Immature natural killer cell (primary cell): Measurements from ENCODE around the gene CABLES1. TPM values are rescaled to one million over a fixed set of nuclear protein-coding genes. Genes with fewer than 3 reads are reported as not detected.
"Not testable (repeated sequence)": the region's sequence is repeated elsewhere in the genome, so short reads cannot be mapped to it uniquely, and the experiment has no call there.

ENCODE experiments used
- DNase-seq, 3 donors: peaks; one replicate each; pipeline ENCODE4 v3.0.0; 2022; ENCODE audit warnings: mixed read lengths in 1 of 3
- H3K27ac Mint-ChIP-seq, 6 donors: one replicate each; pipeline ENCODE4 v1.8.0; 2020; ENCODE audit warnings: mixed read lengths in 6 of 6, mild to moderate bottlenecking in 5 of 6, inconsistent platforms in 4 of 6, moderate library complexity in 3 of 6
- H3K27me3 Mint-ChIP-seq, 3 donors: one replicate each; pipeline ENCODE4 v1.8.0; 2020 to 2021; ENCODE audit warnings: low read depth in 3 of 3, mild to moderate bottlenecking in 3 of 3, mixed read lengths in 3 of 3, moderate library complexity in 3 of 3, inconsistent platforms in 1 of 3
- H3K36me3 Mint-ChIP-seq, 3 donors: one replicate each; pipeline ENCODE4 v1.8.0; 2020; ENCODE audit warnings: mixed read lengths in 3 of 3, inconsistent platforms in 2 of 3, mild to moderate bottlenecking in 2 of 3
- H3K4me1 Mint-ChIP-seq, 2 donors: one replicate each; pipeline ENCODE4 v1.8.0; 2020; ENCODE audit warnings: inconsistent platforms in 2 of 2, mild to moderate bottlenecking in 2 of 2, mixed read lengths in 2 of 2, moderate library complexity in 1 of 2
- H3K4me3 Mint-ChIP-seq, 5 donors: one replicate each; pipeline ENCODE4 v1.8.0; 2020; ENCODE audit warnings: mild to moderate bottlenecking in 5 of 5, mixed read lengths in 5 of 5, inconsistent platforms in 3 of 5, moderate library complexity in 3 of 5
- H3K9me3 Mint-ChIP-seq, 6 donors: one replicate each; pipeline ENCODE4 v1.8.0; 2020; ENCODE audit warnings: mild to moderate bottlenecking in 6 of 6, mixed read lengths in 6 of 6, inconsistent platforms in 4 of 6, moderate library complexity in 3 of 6
- polyA plus RNA-seq, 3 donors: library from polyadenylated mRNA; unstranded; fragments of 300-500 nt; fragmentation: Illumina TruSeq; gene quantifications; one replicate each; pipeline ENCODE4 v1.2.3, GENCODE V29; 2021

Gene CABLES1
- polyA plus RNA-seq, 3 donors from 2014 or later: 0.16 to 0.99 (median 0.56) TPM

GRCh38 chr18:23238152-23238531, 102.9 kb downstream of the CABLES1 start:
- peak in 1 of 3 donors; percentile 16 for DNase-seq
- peak overlapping the region; percentile 63 to 76 (median 65) for H3K4me3 Mint-ChIP-seq
- peaks cover 36 to 37% of the 10 kb centered on the region in 2 donors for H3K4me1 Mint-ChIP-seq
- H3K27me3 Mint-ChIP-seq: peaks cover 0 to 5% (median 3%) of the 10 kb centered on the region in 3 donors
- no peaks in the 10 kb centered on the region for H3K9me3 Mint-ChIP-seq
- peak overlapping the region; percentile 81 to 98 (median 86) for H3K27ac Mint-ChIP-seq
- no peaks in the 10 kb centered on the region for H3K36me3 Mint-ChIP-seq

GRCh38 chr18:23238651-23239349, 103.5 kb downstream of the CABLES1 start:
- no peak for DNase-seq
- Mint-ChIP-seq H3K9me3 (no peaks in the 10 kb centered on the region), H3K36me3 (peaks cover 0 to under 1% (median 0%) of the 10 kb centered on the region in 3 donors), H3K4me3 (peak overlapping the region; percentile 63 to 76 (median 65)), H3K27ac (peak overlapping the region in 5 of 6 donors; percentile 81 to 98 (median 90)), H3K27me3 (peaks cover 0 to 5% (median 3%) of the 10 kb centered on the region in 3 donors), H3K4me1 (peaks cover 32 to 33% of the 10 kb centered on the region in 2 donors)

DNA sequence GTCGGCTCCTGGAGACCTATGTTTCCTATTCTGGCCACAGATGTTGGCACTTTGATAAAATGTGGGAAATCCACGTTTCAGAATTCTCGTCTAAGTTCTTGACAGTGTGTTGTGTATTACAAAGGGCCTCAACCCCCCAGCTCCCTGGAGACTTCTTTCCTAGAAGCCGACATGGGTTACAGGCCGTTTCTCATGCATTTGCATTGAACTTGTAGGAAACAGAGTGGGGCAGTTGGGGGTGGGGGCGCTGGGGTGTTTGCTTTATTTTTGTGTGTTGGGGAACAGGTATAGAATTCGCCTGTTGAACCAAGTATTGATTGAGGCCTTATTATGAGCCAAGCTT, 104.0 kb downstream of the CABLES1 start:
- H3K36me3 Mint-ChIP-seq: peaks cover 0 to 3% (median 0%) of the 10 kb centered on the region in 3 donors
- no peaks in the 10 kb centered on the region for H3K9me3 Mint-ChIP-seq
- H3K4me3 Mint-ChIP-seq: peak overlapping the region in 1 of 5 donors; percentile 25
- H3K27me3 Mint-ChIP-seq: peaks cover 0 to 3% (median 3%) of the 10 kb centered on the region in 3 donors
- no peak for DNase-seq
- H3K4me1 Mint-ChIP-seq: peaks cover 32 to 33% of the 10 kb centered on the region in 2 donors
- H3K27ac Mint-ChIP-seq: peak overlapping the region in 5 of 6 donors; percentile 81 to 98 (median 90)

DNA sequence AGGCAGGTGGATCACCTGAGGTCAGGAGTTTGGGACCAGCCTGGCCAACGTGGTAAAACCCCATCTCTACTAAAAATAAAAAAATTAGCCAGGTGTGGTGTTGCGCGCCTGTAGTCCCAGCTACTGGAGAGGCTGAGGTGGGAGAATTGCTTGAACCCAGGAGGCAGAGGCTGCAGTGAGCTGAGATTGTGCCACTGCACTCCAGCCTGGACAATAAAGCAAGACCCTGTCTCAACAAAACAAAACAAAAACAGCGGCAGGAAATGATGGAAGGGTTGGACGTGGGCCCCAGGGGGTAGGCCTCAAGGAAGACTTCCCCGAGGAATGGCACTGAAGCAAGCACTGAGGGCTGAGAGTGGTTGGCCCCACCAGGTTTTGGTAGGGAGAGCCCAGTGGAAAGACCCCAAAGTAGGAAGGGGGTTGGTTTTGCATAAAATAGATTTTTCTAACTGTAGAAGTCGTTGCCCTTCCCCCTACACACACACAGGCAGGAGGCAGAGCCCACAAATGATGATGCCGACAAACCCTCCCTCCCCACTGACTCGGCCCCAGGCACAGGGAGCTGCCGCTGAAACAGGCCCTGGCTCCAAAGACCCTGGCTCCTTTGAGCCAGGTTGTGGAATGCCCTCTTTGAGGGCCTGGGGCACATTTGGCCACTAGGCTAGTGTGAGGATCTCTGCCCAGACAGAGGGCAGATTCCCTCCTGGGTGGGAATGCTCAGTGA, 104.8 kb downstream of the CABLES1 start:
- peaks cover 0 to 3% (median 0%) of the 10 kb centered on the region in 3 donors for H3K36me3 Mint-ChIP-seq
- H3K9me3 Mint-ChIP-seq: no peaks in the 10 kb centered on the region
- no peak for DNase-seq
- no peak overlapping the region for H3K4me3 Mint-ChIP-seq
- peaks cover 32 to 33% of the 10 kb centered on the region in 2 donors for H3K4me1 Mint-ChIP-seq
- peak overlapping the region in 2 of 6 donors; percentile 28 to 82 for H3K27ac Mint-ChIP-seq
- peaks cover 0 to 3% (median 3%) of the 10 kb centered on the region in 3 donors for H3K27me3 Mint-ChIP-seq

GRCh38 chr18:23240609-23240930, 105.3 kb downstream of the CABLES1 start:
- no peak for DNase-seq
- H3K27ac Mint-ChIP-seq: peak overlapping the region in 1 of 6 donors; percentile 28
- H3K4me3 Mint-ChIP-seq: no peak overlapping the region
- peaks cover 0 to 3% (median 3%) of the 10 kb centered on the region in 3 donors for H3K27me3 Mint-ChIP-seq
- no peaks in the 10 kb centered on the region for H3K9me3 Mint-ChIP-seq
- peaks cover 30 to 32% of the 10 kb centered on the region in 2 donors for H3K4me1 Mint-ChIP-seq
- H3K36me3 Mint-ChIP-seq: peaks cover 0 to 3% (median 0%) of the 10 kb centered on the region in 3 donors

GRCh38 chr18:23241833-23242496, 106.7 kb downstream of the CABLES1 start:
- H3K4me1 Mint-ChIP-seq: peaks cover 26 to 32% of the 10 kb centered on the region in 2 donors
- not testable (repeated sequence) for H3K36me3 Mint-ChIP-seq, DNase-seq, H3K27me3 Mint-ChIP-seq, H3K4me3 Mint-ChIP-seq, H3K9me3 Mint-ChIP-seq
- peak overlapping the region in 1 of 6 donors; percentile 25 for H3K27ac Mint-ChIP-seq

DNA sequence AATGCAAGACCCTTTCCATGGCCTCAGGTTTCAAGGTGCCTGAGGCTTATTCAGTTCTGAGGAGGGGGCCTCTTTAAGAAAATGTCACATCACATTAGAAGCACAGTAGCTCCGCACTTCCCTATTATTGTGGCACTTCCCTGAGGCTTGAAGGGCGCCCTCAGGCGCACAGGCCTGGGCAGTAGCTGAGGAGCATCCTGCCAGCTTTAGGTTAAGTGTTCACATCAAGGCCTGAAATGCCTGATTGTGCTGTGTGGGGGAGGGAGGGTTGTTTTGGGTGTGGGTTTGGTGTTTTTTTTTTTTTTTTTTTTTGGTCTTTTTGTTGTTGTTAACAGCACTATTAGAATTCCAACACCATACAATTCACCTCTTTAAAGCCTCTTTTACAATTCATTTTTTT, 107.9 kb downstream of the CABLES1 start:
- Mint-ChIP-seq H3K4me1 (peaks cover 16 to 22% of the 10 kb centered on the region in 2 donors), H3K36me3 (peaks cover 0 to 3% (median 3%) of the 10 kb centered on the region in 3 donors), H3K4me3 (no peak overlapping the region), H3K27ac (peak overlapping the region in 1 of 6 donors; percentile 5), H3K27me3 (peaks cover 0 to 4% (median 0%) of the 10 kb centered on the region in 3 donors), H3K9me3 (no peaks in the 10 kb centered on the region)
- DNase-seq: no peak

DNA sequence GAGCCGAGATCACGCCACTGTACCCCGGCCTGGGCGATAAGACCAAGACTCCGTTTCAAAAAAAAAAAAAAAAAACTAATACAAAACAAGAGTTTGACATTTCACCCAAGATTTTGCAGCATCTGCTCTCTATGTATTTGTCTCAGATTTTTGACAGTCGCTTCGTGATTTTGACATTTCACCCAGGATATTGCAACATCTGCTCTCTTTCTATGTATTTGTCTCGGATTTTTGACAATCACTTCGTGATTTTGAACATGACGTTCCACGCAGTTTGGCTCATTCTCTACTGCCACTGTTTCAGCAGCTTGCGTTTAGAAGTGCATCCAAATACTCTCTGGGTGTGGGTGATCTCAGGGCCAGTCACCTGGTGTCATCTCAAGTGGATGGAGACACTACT, 108.5 kb downstream of the CABLES1 start:
- no peak for DNase-seq
- H3K4me3 Mint-ChIP-seq: no peak overlapping the region
- peaks cover 0 to 4% (median 3%) of the 10 kb centered on the region in 3 donors for H3K36me3 Mint-ChIP-seq
- peaks cover 10 to 16% of the 10 kb centered on the region in 2 donors for H3K4me1 Mint-ChIP-seq
- H3K27ac Mint-ChIP-seq: peak overlapping the region in 2 of 6 donors; percentile 6 to 65
- no peaks in the 10 kb centered on the region for H3K9me3 Mint-ChIP-seq
- peaks cover 0 to 3% (median 0%) of the 10 kb centered on the region in 3 donors for H3K27me3 Mint-ChIP-seq

DNA sequence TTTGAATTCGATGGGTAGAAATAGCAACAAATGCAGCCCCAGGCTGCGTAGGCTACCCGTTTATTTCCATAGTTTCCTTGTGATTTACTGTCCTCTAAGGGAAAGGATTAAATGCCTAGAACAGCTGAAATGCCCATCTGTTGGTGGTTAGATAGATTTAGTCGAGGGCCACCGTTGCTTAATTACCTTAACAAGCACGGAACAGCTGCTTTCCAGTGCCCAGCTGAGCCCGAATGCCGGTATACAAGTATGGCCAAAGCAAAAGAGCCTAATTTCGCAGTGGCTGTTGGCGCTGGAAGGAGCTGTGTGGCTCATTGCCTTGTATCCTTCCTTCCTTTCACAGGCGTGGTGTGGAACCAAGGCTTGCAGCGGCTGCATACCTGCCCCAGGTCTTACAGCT, 109.1 kb downstream of the CABLES1 start:
- peaks cover 0 to 4% (median 3%) of the 10 kb centered on the region in 3 donors for H3K36me3 Mint-ChIP-seq
- no peaks in the 10 kb centered on the region for H3K9me3 Mint-ChIP-seq
- no peak for DNase-seq
- peaks cover 0 to 3% (median 0%) of the 10 kb centered on the region in 3 donors for H3K27me3 Mint-ChIP-seq
- peaks cover 5 to 10% of the 10 kb centered on the region in 2 donors for H3K4me1 Mint-ChIP-seq
- no peak overlapping the region for H3K4me3 Mint-ChIP-seq
- no peak overlapping the region for H3K27ac Mint-ChIP-seq

- DNase-seq: no peak
- Mint-ChIP-seq H3K4me1 (peaks cover 2 to 6% of the 10 kb centered on the region in 2 donors), H3K36me3 (peaks cover 0 to 4% (median 3%) of the 10 kb centered on the region in 3 donors), H3K4me3 (no peak overlapping the region), H3K9me3 (no peaks in the 10 kb centered on the region), H3K27ac (no peak overlapping the region), H3K27me3 (peaks cover 0 to 3% (median 0%) of the 10 kb centered on the region in 3 donors)
These were observed 110.2 kb downstream of the CABLES1 start for GRCh38 chr18:23245461-23245860.

DNA sequence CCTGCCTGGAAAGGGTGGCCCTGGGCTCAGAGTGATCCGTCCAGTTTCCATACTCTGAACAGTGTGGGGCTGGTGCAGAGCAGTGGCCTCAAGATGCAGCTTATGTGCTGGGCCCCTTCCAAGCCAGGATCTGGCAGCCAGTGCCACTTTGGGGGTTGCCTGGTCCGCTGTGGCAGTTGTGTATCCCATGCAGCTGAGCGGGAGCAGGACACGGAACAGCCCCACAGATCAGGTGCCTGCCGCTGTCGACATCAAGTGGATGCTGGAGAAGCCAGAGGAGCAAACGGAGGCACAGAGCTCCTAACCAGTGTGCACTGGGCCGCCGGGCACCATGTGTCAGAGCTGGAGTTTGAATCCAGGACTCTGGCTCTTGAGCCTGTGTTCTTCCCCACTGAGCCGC, 112.0 kb downstream of the CABLES1 start:
- Mint-ChIP-seq H3K4me1 (peaks cover 3% of the 10 kb centered on the region in 2 donors), H3K4me3 (no peak overlapping the region), H3K27me3 (peaks cover 0 to 3% (median 0%) of the 10 kb centered on the region in 3 donors), H3K9me3 (no peaks in the 10 kb centered on the region), H3K27ac (no peak overlapping the region), H3K36me3 (peaks cover 3 to 4% (median 3%) of the 10 kb centered on the region in 3 donors)
- DNase-seq: no peak

DNA sequence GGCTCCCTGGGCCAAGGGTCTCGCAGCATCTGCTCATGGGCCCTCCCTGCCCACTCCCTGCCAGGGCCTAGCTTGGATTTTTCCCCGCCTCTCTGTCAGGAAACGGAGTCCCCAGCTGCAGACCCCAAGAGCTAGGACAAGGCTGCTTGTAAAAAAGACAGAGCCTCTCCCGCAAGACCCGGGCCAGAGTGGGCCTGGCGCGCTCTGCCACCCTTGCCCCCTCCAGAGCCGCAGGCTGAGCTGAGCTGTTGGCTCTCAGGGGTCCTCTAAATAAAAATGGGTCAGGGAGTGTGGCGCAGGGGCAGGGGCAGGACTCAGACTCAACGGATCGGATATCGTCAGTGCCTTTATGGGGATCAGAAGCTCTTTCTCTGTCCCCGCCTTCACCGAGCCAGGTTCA, 112.6 kb downstream of the CABLES1 start:
- no peak overlapping the region for H3K4me3 Mint-ChIP-seq
- peaks cover 0 to 3% of the 10 kb centered on the region in 2 donors for H3K4me1 Mint-ChIP-seq
- H3K9me3 Mint-ChIP-seq: no peaks in the 10 kb centered on the region
- DNase-seq: no peak
- H3K27me3 Mint-ChIP-seq: peaks cover 0 to 3% (median 0%) of the 10 kb centered on the region in 3 donors
- no peak overlapping the region for H3K27ac Mint-ChIP-seq
- peaks cover 3 to 4% (median 3%) of the 10 kb centered on the region in 3 donors for H3K36me3 Mint-ChIP-seq

DNA sequence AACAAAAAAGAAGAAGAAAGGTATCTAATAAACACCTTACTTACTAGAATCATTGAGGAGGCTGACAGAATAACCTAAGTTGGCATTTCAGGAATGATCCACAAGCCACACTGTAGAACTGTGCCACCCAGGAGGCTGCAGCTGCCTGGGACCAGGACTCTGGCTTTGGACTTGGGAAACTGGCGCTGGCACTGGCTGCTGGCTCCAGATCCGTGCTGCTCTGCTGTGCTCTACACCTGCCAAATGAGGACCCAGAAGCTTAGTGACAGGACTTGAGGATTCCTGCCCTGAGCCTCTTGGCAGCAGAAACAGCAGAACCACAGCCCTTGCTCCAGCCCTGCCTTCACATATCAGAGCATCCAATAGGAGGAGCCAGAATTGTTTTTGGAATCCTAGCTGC, 113.5 kb downstream of the CABLES1 start:
- DNase-seq: no peak
- Mint-ChIP-seq H3K4me3 (no peak overlapping the region), H3K27me3 (peaks cover 0 to 3% (median 0%) of the 10 kb centered on the region in 3 donors), H3K36me3 (peaks cover 2 to 7% (median 3%) of the 10 kb centered on the region in 3 donors), H3K9me3 (no peaks in the 10 kb centered on the region), H3K4me1 (peaks cover 0 to 3% of the 10 kb centered on the region in 2 donors), H3K27ac (peak overlapping the region in 2 of 6 donors; percentile 37 to 82)
